IPS-11a (cell line): ENCODE results near the gene MS4A12.
"Not testable (repeated sequence)": the region's sequence is repeated elsewhere in the genome, so short reads cannot be mapped to it uniquely, and the experiment has no call there.

ENCODE experiments used
- H3K4me3 ChIP-seq: one replicate; pipeline ENCODE4 v1.5.1; 2013; ENCODE audit warnings: low read depth, low read length, control low read depth

Gene MS4A12

GRCh38 chr11:60492488-60493009 lies at the start of gene MS4A12:
MS4A12 (plus strand) TSS chr11:60492778; CDS start chr11:60497319, 4,541 bp downstream.
- H3K4me3 ChIP-seq: no peak within 1 kb of the TSS

- no peak overlapping the region for H3K4me3 ChIP-seq
These were observed 45.5 kb upstream of the MS4A12 start for GRCh38 chr11:60447070-60447469.

GRCh38 chr11:60447846-60448245 lies 44.7 kb upstream of the MS4A12 start:
- H3K4me3 ChIP-seq: no peak overlapping the region

- not testable (repeated sequence) for H3K4me3 ChIP-seq
These were observed 41.4 kb upstream of the MS4A12 start for GRCh38 chr11:60451185-60451584.

GRCh38 chr11:60454212-60454611 lies 38.4 kb upstream of the MS4A12 start:
- no peak overlapping the region for H3K4me3 ChIP-seq

GRCh38 chr11:60455531-60456042 lies 37.0 kb upstream of the MS4A12 start, which contains the start of gene MS4A1:
MS4A1 (plus strand) TSS chr11:60455847; CDS start chr11:60462375, 6,528 bp downstream.
- no peak within 1 kb of the TSS for H3K4me3 ChIP-seq

- no peak overlapping the region for H3K4me3 ChIP-seq
These were observed 35.0 kb upstream of the MS4A12 start for GRCh38 chr11:60457576-60457975.

GRCh38 chr11:60459345-60459744 lies 33.2 kb upstream of the MS4A12 start:
- H3K4me3 ChIP-seq: no peak overlapping the region

GRCh38 chr11:60468829-60469228 lies 23.7 kb upstream of the MS4A12 start:
- H3K4me3 ChIP-seq: no peak overlapping the region

GRCh38 chr11:60469723-60470122 lies 22.9 kb upstream of the MS4A12 start:
- H3K4me3 ChIP-seq: no peak overlapping the region

- H3K4me3 ChIP-seq: no peak overlapping the region
These were observed 15.5 kb upstream of the MS4A12 start for GRCh38 chr11:60477035-60477445.

- H3K4me3 ChIP-seq: no peak overlapping the region
These were observed 10.2 kb upstream of the MS4A12 start for GRCh38 chr11:60482361-60482760.

GRCh38 chr11:60485987-60486386 lies 6.6 kb upstream of the MS4A12 start:
- H3K4me3 ChIP-seq: no peak overlapping the region

- no peak overlapping the region for H3K4me3 ChIP-seq
These were observed 876 bp downstream of the MS4A12 start for GRCh38 chr11:60493454-60493853.

- no peak overlapping the region for H3K4me3 ChIP-seq
These were observed 5.8 kb downstream of the MS4A12 start for GRCh38 chr11:60498399-60498798.

GRCh38 chr11:60498853-60499252 lies 6.3 kb downstream of the MS4A12 start:
- H3K4me3 ChIP-seq: no peak overlapping the region

GRCh38 chr11:60500276-60500910 lies 7.8 kb downstream of the MS4A12 start:
- H3K4me3 ChIP-seq: no peak overlapping the region

GRCh38 chr11:60502221-60502775 lies 9.7 kb downstream of the MS4A12 start:
- no peak overlapping the region for H3K4me3 ChIP-seq

GRCh38 chr11:60504219-60504905 lies 11.8 kb downstream of the MS4A12 start:
- no peak overlapping the region for H3K4me3 ChIP-seq

GRCh38 chr11:60509609-60510008 lies 17.0 kb downstream of the MS4A12 start:
- H3K4me3 ChIP-seq: not testable (repeated sequence)

GRCh38 chr11:60510209-60510608 lies 17.6 kb downstream of the MS4A12 start:
- H3K4me3 ChIP-seq: not testable (repeated sequence)

- H3K4me3 ChIP-seq: no peak overlapping the region
These were observed 18.8 kb downstream of the MS4A12 start for GRCh38 chr11:60511393-60511792.
